GM08714 (cell line): ENCODE results near the gene GID8.
"Not testable (repeated sequence)": the region's sequence is repeated elsewhere in the genome, so short reads cannot be mapped to it uniquely, and the experiment has no call there.

Experiments
- H3K4me3 ChIP-seq: fragments of 200-500 bp; sonication (Bioruptor generic); 2 replicates; pipeline ENCODE4 v1.5.1; 2014; ENCODE audit warnings: mild to moderate bottlenecking, low read length, inconsistent platforms
- ZNF274 ChIP-seq: IDR thresholded peaks from 2 replicates; pipeline ENCODE4 v1.6.1; 2012; ENCODE audit warnings: mild to moderate bottlenecking, low read depth, low read length

The GID8 gene

GRCh38 chr20:62959101-62959971, 21.4 kb downstream of the GID8 start:
- H3K4me3 ChIP-seq: no peak overlapping the region
- no peak for TF ChIP-seq ZNF274

DNA sequence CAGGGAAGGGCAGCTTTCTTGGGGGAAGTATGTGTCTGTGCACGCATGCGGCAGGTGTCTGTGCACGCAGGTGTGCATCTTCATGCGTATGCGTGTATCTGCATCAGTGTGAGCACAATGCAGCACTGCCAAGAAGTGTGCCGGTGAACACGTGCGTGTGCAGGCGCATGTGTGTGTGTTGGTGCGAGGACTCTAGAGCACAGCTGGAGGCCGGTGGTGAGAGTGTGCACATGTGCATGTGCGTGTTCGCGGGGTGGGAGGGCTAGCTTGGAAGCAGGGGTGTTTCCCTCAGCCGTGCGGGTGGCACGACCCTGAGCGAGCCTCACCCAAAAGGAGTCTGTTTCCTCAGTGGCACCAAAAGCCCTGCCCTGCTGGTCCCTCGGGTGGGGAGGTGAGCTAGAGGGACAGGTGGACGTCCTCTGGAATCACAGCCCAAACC, 22.1 kb downstream of the GID8 start:
- H3K4me3 ChIP-seq: no peak overlapping the region
- no peak for TF ChIP-seq ZNF274

DNA sequence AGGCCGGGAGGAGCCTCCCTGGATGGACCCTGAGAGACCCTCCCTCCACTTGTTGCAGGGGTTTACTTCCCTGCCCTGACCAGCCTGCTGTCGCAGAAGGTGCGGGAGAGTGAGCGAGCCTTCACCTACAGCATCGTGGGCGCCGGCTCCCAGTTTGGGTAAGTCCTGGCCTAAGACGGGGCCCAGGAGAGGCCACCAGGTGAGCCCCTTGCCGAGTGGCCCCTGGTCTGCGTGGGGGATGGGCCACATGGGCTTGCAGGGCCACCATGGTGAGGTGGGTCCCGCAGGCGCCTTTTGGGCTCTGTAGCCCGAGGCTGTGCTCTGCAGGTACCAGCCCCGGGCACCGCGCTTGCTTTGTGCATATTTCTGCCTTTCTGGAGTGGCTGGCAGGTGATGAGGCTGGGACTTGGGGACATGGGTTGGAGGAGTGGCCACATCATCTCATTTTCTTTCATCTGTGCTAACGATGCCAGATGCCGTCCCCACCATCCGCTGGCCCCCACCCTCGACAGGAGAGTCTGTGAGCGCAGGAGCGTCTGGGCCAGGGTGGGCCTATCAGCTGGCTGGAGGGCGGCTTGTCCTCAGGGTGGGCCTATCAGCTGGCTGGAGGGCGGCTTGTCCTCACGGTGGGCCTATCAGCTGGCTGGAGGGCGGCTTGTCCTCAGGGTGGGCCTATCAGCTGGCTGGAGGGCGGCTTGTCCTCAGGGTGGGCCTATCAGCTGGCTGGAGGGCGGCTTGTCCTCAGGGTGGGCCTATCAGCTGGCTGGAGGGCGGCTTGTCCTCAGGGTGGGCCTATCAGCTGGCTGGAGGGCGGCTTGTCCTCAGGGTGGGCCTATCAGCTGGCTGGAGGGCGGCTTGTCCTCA, 22.7 kb downstream of the GID8 start:
- H3K4me3 ChIP-seq: not testable (repeated sequence)

DNA sequence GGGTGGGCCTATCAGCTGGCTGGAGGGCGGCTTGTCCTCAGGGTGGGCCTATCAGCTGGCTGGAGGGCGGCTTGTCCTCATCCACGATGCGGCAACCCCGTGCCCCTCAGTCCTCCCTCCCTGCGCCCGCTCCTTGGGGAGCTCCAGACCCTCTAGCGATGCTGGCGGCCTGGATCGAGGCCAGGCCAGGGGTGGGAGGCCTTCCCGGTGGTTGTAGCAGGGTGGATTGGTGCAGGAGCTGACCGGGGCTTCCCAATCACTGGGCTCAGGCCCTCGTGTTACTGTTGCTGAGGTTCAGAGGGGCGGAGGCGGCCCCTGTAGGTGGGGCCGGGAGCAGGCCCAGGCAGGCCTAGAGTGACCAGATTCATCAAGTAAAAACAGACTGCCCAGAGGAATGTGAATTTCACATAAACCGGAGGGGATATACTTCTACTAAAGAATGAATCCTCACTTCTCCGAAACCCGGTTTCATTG, 23.4 kb downstream of the GID8 start:
- TF ChIP-seq ZNF274: no peak
- no peak overlapping the region for H3K4me3 ChIP-seq

- no peak overlapping the region for H3K4me3 ChIP-seq
- TF ChIP-seq ZNF274: no peak
Measured at GRCh38 chr20:62961799-62962198, 23.9 kb downstream of the GID8 start.

- TF ChIP-seq ZNF274: no peak
- H3K4me3 ChIP-seq: no peak overlapping the region
Measured at GRCh38 chr20:62962221-62962879, 24.4 kb downstream of the GID8 start.

- H3K4me3 ChIP-seq: no peak overlapping the region
- no peak for TF ChIP-seq ZNF274
Measured at GRCh38 chr20:62962891-62963613, 25.1 kb downstream of the GID8 start.

GRCh38 chr20:62963614-62964397, 25.9 kb downstream of the GID8 start:
- no peak for TF ChIP-seq ZNF274
- no peak overlapping the region for H3K4me3 ChIP-seq

- TF ChIP-seq ZNF274: no peak
- no peak overlapping the region for H3K4me3 ChIP-seq
Measured at GRCh38 chr20:62964700-62965099, 26.8 kb downstream of the GID8 start.

DNA sequence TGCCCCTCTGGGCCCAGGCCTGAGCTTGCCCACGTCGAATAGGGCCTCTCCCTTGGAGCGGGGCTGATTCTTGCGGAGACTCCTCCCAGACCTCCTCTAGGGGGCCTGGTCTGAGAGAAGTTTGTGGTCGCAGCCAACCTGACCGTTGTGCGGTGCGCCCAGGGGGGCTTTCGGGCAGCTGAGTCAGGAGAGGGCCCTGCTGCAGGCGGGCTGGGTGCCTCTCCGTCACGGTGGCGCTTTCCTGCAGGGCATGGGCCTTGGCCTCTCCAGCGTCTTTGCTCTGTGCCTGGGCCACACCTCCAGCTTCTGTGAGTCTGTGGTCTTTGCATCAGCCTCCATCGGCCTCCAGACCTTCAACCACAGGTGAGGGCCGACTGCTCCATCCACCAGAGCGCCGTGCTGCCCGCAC, 27.4 kb downstream of the GID8 start:
- TF ChIP-seq ZNF274: no peak
- H3K4me3 ChIP-seq: no peak overlapping the region

GRCh38 chr20:62966212-62967148, 28.5 kb downstream of the GID8 start:
- no peak for TF ChIP-seq ZNF274
- no peak overlapping the region for H3K4me3 ChIP-seq

DNA sequence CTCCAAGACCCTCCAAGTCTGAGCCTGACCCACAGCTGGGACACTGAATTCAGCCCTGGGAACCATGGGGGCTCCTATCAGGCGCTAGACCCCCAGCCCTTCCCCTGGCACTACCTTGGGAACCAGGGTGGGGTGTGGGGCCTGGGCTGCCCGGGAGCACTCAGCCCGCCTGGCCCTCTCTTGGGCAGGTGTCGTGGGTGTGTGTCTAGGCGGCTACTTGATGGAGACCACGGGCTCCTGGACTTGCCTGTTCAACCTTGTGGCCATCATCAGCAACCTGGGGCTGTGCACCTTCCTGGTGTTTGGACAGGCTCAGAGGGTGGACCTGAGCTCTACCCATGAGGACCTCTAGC, 29.2 kb downstream of the GID8 start:
- no peak overlapping the region for H3K4me3 ChIP-seq
- no peak for TF ChIP-seq ZNF274
